GM19452 (cell line): ENCODE measurements around the gene PRIMPOL.

Source experiments
- ATAC-seq: cut with Tn5 transposase; IDR thresholded peaks from one replicate; pipeline ENCODE4 v1.9.1; 2021; ENCODE audit not compliant: unreplicated experiment

PRIMPOL gene

DNA sequence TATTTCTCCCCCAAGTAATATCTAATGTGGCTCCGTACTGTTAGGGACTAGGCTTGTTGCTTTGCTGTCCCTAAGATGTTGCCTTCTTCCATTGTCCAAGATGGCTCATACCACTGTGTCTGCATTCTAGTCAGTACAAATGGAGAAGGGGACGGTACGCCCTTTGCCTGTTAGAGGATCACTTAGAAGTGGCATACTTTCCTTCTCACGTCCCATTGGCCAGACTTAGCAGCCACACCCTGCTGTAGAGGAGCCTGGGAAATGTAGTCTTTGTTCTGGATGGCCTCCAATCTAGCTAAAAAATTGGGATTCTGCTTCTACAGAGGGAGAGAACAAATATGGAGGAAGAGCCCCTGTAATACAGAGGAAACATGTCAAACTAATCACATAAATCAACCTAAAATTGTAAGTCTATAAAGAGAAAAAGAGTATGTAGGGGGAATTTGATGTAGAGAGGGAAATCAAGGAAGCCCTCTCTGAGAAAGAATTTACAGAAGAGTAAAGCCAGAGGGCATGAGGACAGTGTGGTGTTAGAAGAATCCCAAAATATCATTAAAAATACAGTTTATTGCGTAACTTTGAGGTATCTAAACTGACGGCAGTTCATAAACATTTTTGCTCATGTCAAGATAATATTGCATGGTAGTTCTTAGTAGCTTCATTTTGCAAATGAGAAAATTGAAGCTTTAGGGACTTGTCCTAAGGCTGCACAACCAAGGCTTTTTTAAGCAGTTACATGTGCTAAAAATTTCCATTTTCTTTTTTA is 15.1 kb downstream of the PRIMPOL start:
- no peak for ATAC-seq

DNA sequence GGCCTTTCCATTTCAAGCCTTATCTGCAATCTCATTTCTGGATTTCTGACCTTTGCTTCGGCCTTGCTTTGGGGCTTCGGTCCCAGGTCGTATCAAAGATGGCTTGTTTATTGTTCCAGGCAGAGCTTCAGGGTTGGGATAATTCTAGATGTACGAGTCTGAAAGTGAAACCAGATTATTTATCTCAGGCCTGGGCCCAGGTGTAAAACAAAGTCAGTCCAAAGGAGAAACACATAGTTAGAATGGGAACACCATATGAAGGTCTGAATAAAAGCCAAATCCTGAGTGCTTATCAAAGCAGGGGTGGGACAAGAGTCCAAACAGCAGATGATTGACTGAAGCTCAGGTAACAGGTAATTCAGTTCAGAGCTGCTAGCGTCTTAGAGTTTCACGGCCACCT is 17.1 kb downstream of the PRIMPOL start:
- ATAC-seq, result no peak

DNA sequence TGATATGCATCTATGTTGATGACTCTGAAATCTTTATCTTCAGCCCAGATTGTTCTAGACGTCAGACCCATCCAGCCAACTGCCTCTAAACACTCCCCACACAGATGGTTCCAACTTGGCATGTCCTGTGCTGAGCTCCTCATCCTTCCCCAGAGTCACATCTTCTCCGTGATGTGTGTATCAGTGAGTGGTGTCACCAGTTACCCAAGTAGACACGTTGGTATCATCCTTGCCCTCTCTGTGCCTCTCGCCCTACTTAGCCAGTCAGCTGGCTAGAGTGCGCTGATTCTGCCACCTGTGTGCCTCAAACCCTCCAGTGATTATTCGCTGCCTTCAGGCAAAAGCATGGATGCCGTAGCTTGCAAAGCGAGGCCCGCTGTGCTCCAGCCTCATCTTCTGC is 18.6 kb downstream of the PRIMPOL start:
- no peak for ATAC-seq

DNA sequence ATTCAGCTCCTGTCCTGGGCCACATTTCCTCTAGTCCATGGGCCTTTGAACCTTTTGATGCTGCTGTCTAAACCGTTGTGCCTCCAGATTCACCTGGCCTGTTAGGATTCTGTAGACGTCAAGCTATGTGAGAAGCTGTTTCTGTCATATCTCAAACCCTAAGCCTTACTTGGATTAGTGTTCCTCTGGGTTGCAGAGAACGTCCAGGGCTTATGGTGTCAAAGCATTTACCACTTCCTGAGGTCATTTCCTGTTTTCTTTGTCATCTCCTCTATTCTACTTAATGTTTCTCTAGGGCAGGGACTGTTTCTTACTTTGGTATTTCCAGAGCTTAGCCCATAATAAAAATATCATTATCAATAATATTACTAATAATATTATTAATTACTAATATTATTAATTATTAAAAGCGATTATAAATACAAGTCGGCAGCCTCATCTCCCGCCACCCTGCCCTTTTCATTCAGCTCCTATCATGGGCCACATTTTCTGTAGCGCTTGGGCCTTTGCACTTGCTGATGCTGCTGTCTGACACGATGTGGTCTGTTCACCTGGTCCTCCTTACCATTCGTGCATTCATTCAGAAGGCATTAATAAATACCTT is 19.1 kb downstream of the PRIMPOL start:
- no peak for ATAC-seq

DNA sequence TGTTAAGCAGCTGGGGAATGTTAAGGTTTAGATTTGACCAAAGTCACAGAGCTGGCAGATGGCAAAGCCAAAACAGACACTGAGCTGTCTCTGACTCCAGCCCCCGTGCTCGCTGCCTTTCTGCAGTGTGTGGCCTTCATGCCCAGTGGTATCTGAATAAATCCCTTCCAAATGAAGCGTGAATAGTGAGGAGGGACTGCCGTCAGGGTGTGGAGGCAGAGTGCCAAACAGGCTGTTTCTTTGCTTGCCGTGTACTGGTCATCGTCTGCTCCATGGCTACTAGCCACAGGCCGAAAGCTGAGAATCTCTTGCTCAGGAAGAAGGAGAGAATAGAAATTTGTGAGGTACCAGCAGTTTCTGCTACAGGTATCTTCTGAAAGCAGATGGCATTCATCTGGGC is 19.7 kb downstream of the PRIMPOL start:
- ATAC-seq, result no peak

DNA sequence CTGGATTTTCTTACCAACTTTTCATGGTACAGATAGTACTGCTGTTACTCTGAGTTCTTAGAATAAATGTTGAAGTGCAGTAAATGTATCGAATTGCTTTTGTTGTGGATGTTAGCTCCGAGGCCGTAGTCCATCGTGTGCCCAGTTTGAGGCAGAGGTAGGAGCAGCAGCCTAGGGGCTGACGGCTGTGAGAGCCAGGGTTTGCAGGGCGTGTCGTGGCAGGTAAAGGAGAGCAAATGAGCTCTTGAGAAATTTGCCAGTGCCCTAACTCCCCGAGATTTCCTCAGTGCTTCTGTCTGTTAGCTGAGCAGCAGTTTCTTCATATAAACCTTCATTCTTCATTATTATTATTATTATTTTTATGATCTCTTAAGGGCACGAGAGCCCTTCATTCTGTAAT is 21.6 kb downstream of the PRIMPOL start:
- no peak for ATAC-seq

DNA sequence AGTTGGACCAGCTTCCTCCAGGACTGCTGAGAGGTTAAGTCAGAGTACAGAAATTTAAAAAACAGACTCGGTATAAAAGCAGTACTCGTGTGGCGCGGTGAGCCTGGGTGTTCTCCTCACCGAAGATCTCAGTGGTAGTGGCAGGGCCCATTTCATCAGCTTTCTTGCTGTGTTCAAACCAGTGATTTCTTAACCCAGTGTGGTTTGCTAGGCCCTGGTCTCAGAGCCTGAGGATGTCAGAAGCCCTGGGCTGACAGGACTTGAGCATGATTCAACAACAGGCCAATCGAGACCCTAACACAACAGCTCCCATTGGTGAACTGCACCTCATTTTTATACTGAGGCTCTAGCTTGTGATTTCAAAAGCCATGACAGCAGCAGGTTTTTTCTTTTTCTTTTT is 23.2 kb downstream of the PRIMPOL start:
- no peak for ATAC-seq

DNA sequence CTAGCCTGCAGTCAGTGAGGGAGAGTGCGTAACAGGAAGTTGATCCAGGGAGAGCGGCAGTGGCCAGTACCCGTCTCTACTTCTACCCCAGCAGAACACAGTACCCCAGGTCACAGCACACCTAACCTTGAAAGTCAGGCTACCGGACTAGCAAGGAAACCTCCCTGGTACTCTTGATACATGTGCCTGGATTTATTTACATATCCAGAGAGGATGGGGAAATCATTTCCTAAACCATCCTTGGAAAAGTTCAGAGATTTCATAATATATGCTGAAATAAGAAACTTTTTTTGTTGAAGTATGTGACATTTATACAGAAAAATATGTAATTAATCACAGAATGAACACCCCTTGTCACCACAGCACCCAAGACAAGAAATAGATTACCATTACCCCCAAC is 24.5 kb downstream of the PRIMPOL start:
- ATAC-seq, result no peak

DNA sequence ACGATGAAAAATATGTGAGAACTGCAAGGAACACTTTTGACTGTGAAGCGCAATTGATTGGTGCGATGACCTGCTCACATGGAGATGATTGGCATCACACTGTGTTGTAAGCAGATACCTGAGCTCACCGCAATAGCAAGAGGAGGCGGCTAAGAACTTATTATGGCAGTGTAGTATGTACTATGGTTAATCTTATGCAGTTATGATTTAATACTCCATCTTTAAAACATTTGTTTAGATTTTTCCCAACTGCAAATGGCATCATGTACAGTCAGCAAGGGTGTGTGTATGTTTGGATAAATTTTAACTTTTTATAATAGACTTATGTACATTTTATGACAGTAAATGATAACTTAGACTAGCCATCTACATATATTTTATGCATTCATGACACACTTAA is 25.5 kb downstream of the PRIMPOL start:
- no peak for ATAC-seq

DNA sequence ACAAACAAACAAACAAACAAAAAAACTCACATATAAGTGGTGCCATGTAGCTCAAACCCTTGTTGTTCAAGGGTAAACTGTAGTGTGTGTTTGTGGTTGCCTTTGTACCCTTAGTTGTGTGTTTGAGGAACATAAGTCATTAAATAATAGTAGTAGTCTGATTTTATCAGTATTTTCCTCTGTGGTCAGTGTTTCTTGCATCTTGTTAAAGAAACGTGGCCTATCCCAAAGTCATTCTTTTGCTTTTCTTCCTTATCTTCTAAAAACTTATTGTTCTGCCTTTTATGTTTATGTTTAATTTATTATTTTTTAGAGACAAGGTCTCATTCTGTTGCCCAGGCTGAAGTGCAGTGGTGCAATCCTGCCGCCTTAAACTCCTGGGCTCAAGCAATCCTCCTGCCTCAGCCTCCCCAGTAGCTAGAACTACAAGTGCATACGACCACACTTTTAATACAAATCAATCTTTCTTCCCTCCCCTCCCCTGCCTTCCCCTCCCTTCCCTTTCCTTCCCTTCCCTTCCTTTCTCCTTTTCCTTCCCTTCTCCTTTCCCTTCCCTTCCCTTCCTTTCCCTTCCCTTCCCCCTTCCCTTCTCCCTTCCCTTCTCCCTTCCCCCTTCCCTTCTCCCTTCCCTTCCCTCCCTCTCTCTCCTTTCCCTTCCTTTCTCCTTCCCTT is 26.4 kb downstream of the PRIMPOL start:
- ATAC-seq, result no peak

DNA sequence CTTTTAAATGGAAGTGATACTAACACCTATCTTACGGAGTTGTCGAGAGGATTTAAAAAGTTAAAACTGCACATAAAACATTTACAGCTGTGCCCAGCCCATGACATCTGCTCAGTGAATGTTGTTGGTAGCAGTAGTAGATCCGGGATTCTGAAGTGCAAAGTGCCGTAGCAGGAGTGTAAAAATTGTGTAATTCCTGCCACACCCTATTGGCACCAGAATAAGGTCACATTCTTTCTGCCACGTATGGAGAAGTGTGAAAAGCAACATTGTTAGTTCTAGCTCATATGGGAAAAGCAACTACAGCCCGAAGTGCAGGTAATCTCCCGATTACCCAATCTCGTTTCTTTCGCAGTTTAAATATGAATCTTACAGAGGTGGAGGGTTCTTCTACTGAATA is 31.2 kb downstream of the PRIMPOL start:
- no peak for ATAC-seq

DNA sequence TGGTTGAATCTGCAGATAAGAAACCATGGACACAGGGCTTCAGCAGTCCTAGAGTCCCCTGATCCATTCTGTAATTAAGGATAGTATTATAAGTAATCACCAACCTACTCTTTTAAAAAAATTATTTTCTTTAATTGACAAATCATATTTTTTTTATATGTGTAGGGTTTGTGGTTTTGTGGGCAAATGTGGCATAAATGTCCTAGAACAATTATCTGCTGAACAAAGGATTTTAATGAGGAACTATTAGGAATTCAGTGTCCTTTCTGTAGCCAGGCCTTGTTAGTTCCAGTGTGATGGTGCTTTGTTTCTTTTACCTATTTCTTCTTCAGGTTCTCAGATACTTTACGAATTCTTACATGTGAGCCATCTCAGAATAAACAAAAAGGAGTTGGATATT is 32.4 kb downstream of the PRIMPOL start:
- ATAC-seq, result no peak

DNA sequence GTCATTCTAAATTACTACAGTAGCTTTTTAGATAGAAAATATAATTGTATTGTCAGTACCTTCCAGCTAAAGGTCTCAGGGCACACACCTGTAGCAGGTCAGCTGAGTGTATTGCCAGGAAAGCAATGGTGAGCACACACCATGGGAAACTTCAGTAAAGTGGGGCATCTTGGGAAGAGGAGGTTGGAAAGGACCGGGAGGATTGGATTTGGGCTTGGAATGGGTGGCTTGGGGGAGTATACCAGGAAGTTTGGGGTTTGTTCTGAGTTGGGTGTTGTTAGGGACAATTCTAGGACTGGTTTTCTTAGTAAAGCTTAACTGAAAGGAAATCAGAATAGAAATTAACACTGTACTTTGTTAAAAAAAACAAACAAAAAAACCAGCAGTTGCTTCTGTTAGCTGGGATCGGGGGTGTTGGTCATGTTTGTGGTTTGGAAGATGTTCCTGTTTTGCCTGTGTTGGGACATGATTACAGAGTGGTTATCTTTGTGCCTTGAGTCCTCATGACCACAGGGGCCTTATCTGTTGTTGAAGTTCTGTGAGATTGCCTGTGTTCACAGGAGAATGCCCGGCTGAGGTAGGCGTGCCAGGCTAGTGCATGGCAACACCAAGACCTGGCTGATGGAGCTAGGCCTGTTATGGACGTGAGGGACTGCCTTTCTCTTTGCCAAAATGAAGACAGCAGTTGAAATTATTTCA is 35.1 kb downstream of the PRIMPOL start:
- no peak for ATAC-seq

DNA sequence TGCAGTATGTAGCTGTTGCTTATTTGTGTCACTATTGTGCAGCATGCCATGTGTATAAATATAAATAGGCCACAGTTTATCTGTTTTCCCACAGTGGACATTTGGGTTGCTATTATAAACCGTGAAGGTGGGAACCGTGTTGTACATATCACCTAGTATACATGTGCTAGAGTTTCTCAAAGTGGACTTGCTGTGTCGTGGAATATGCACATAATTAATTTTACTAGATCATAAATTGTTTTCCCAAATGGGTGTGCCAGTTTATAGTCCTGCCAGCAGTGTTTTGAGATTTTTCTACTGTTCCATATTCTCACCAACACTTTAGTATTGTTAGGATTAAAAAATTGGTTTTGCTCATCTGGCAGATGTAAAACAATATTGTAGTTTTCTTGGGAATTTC is 38.5 kb downstream of the PRIMPOL start:
- no peak for ATAC-seq

DNA sequence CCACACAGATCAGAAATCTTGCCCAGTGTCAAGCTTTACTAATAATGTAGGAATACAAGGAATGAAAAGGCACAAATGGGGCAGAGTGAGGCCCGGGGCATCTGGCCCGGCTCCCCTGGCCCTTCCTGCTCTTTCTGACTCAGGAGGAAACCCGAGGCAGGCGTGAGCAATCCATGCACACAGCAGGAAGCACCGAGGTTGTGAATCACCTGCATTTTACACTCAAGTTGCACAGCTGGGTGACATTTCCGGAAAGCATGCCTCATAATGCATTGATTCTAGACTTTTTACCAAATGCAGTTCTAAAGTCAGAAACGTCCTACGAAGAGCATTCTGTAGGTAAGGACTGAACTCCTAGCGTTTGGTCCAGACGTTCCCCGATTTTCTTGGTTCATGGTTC is 38.9 kb downstream of the PRIMPOL start:
- no peak for ATAC-seq

DNA sequence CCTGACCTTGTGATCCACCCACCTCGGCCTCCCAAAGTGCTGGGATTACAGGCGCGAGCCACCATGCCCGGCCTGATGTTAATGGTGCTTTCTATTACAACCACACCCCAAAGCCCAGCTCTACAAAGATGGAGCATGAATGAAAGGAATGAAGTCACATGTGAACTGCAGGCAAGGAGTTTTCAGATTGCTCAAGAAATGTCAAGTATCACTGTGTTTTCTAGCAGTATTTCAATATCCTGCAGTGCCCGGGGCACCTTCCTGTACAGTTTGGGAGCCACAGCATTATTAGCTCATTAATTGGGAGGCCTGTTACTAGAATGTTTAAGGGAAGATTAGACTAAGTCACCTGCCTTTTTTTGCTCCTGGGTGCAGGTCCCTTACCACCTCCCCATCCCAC is 40.1 kb downstream of the PRIMPOL start:
- no peak for ATAC-seq

DNA sequence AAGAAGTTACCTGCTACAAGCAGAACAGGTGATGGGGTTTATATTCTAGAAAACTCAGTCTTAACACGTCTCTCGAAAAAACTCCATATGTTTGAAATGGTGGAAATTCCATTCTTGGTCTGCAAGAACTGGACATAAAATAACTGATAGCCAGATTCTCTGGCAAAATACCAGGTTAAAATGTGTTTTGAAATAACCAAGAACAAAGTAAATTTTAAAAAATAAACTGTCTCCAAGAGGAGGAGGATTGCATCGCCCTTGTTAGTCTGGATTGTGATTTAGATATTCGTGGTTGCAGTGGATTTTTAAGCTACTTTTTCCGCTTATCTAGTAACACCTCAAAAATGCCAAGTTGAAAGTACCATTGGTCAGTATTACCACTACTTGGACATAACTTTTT is 43.5 kb downstream of the PRIMPOL start:
- no peak for ATAC-seq

DNA sequence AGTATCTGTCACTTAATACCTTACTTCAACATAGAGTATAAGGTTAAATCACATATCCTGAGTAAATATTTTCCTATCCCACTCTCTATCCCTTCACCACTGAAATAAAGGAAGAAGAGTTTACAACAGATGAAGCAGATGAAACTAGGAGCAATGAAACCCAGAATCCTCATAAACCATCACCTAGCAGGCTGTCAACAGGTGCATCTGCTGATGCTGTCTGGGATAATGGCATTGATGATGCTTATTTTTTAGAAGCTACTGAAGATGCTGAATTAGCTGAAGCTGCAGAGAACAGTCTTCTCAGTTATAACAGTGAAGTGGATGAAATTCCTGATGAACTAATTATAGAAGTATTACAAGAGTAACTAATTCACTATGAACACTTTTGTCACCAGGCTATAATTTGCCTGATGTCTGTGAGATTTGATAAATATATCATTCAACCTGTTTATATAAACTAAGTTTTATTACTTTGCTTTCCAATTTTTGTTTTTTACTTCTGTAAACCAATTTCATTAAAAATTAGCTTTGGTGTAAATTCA is 44.9 kb downstream of the PRIMPOL start:
- no peak for ATAC-seq

DNA sequence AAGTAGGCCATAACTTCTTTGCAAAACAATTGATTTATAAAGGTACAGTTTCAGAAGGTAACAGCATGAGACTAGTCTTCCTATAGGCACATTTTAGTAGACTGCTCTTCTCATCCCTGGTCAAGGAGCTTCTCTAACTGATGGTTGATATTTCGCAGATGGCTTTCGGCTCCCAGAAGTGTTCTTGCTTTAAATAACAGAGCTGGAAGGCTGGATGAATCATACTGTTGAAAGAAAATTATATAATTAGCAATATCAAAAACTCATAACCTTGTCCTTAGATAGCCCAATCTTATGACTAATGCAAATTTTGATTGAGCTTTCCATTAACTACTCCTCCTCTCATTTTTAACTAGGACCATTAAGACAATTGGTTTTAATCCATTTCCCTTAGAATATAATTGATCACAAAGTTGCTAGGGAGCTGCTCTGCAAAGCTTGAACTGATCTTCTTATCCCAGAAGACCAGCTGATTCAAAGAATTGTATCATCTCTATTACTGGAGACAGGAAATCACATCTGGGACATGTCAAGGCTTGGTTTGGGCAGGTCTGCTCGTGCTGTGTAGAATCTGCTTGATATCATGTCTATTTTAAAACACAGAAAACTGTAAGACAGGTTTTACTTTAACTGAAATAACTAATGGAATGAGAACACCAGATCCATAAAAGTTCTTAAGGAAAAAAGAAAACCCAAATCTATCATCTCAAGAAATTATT is 45.8 kb downstream of the PRIMPOL start:
- ATAC-seq, result no peak

DNA sequence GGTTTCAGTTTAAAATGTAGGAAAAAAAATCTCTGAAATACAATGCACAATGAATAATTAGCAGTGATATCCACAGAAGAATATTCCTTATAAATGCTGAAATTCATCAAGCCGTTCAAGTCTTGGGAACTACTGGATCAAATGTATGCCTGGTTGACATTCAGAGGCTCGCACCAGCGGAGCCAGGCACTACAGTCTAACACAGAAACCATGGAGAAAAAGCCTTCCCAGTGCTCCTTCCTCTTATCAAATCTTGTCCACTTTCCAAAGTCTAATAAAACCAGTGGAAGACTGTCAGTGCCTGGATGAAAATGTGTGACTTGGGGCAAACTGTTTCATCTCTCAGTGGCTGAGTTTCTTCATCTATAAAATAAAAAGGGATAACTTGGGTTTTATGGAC is 48.4 kb downstream of the PRIMPOL start:
- ATAC-seq, result no peak

DNA sequence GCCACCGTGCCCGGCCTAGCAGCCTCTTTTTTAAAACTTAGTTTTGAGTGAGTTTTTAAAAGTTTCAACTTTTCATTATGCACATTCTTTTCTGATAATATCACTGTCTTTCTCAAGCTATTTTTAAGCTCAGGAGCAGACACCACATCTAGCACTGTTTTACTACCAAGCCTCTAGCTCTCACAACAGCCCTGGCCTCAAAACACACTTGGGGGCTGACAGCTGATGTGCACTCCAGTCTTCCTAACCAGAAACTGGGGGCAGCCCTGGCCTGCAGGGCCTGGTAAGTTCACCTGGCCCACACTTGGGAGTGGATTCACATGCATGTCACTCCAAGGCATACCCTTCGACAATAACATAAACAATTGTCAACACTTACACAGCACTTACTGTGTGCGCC is 50.4 kb downstream of the PRIMPOL start:
- ATAC-seq, result no peak
